K562 (cell line): ENCODE measurements around the gene MEGF11. TPM values are rescaled to one million over a fixed set of nuclear protein-coding genes. Genes with fewer than 3 reads are reported as not detected.

ENCODE experiments used
- ARID1B ChIP-seq: fragments of 450-650 bp; IDR thresholded peaks from 2 replicates; pipeline ENCODE4 v1.6.1; 2016; ENCODE audit warnings: antibody characterized with exemption, mild to moderate bottlenecking, inconsistent platforms
- CHD2 ChIP-seq: IDR thresholded peaks from 2 replicates; pipeline ENCODE4 v1.6.1; 2011; ENCODE audit warnings: low read depth, low read length
- GABPA ChIP-seq: fragments of 200-800 bp; sonication (Bioruptor generic); conservative IDR thresholded peaks from 2 replicates; pipeline ENCODE4 v1.6.1; 2016; ENCODE audit warnings: low read depth, missing genetic modification characterization, missing compliant biosample characterization
- HNRNPH1 ChIP-seq: fragments of 200-400 bp; formaldehyde crosslinking; optimal IDR thresholded peaks from 2 replicates; pipeline ENCODE3; 2017; ENCODE audit warnings: low read depth, mild to moderate bottlenecking, low read length, moderate library complexity
- IRF2 ChIP-seq: sonication (generic); formaldehyde crosslinking; IDR thresholded peaks from 2 replicates; pipeline ENCODE4 v1.8.1; 2022; ENCODE audit warnings: mild to moderate bottlenecking, missing genetic modification reagents
- LEF1 ChIP-seq: fragments of 450-650 bp; IDR thresholded peaks from 2 replicates; pipeline ENCODE4 v1.6.1; 2016; ENCODE audit warnings: mild to moderate bottlenecking
- MAFG ChIP-seq: fragments of 450-650 bp; conservative IDR thresholded peaks from 2 replicates; pipeline ENCODE4 v1.6.1; 2016; ENCODE audit warnings: missing genetic modification characterization, missing compliant biosample characterization
- NFRKB ChIP-seq: fragments of 450-650 bp; IDR thresholded peaks from 2 replicates; pipeline ENCODE4 v1.6.1; 2016; ENCODE audit warnings: low read depth
- PCBP2 ChIP-seq: fragments of 200-400 bp; formaldehyde crosslinking; IDR thresholded peaks from 2 replicates; pipeline ENCODE4 v1.6.1; 2018; ENCODE audit warnings: low read length, low read depth, mild to moderate bottlenecking, moderate library complexity; ENCODE audit not compliant: poor library complexity, severe bottlenecking
- POLR2A ChIP-seq: fragments of 450-650 bp; conservative IDR thresholded peaks from 2 replicates; pipeline ENCODE4 v1.6.1; 2016
- POU5F1 ChIP-seq: fragments of 150-350 bp; IDR thresholded peaks from 2 replicates; pipeline ENCODE4 v1.6.1; 2014; ENCODE audit warnings: borderline replicate concordance, low read length, low read depth, mild to moderate bottlenecking; ENCODE audit not compliant: partially characterized antibody
- RBM22 ChIP-seq: fragments of 200-400 bp; formaldehyde crosslinking; IDR thresholded peaks from 2 replicates; pipeline ENCODE4 v1.6.1; 2018; ENCODE audit warnings: low read length, low read depth; ENCODE audit not compliant: poor library complexity, severe bottlenecking
- SREBF1 ChIP-seq: fragments of 150-350 bp; IDR thresholded peaks from 2 replicates; pipeline ENCODE4 v1.6.1; 2014; ENCODE audit warnings: antibody characterized with exemption, low read depth, low read length, borderline replicate concordance
- TEAD2 ChIP-seq: fragments of 450-650 bp; IDR thresholded peaks from 2 replicates; pipeline ENCODE4 v1.6.1; 2016; ENCODE audit warnings: missing genetic modification characterization, control low read depth, missing compliant biosample characterization
- XRCC3 ChIP-seq: fragments of 450-650 bp; IDR thresholded peaks from 2 replicates; pipeline ENCODE4 v1.6.1; 2017; ENCODE audit warnings: mild to moderate bottlenecking, moderate library complexity
- ZFP1 ChIP-seq: fragments of 450-650 bp; formaldehyde crosslinking; IDR thresholded peaks from 2 replicates; pipeline ENCODE4 v1.4.0; 2020; ENCODE audit warnings: mild to moderate bottlenecking, mixed read lengths
- ZNF253 ChIP-seq: fragments of 250-450 bp; sonication (Bioruptor Pico); conservative IDR thresholded peaks from 2 replicates; pipeline ENCODE4 v1.6.1; 2021; ENCODE audit warnings: mild to moderate bottlenecking
- ZNF699 ChIP-seq: fragments of 250-450 bp; sonication (Bioruptor Pico); IDR thresholded peaks from 2 replicates; pipeline ENCODE4 v1.8.0; 2021; ENCODE audit warnings: mild to moderate bottlenecking, moderate library complexity; ENCODE audit not compliant: insufficient replicate concordance
- ZNF764 ChIP-seq: fragments of 250-450 bp; sonication (Bioruptor Pico); IDR thresholded peaks from 2 replicates; pipeline ENCODE4 v1.4.0; 2020; ENCODE audit warnings: low read depth, mild to moderate bottlenecking, moderate library complexity
- ZNF778 ChIP-seq: fragments of 450-650 bp; formaldehyde crosslinking; IDR thresholded peaks from 2 replicates; pipeline ENCODE4 v1.4.0; 2020; ENCODE audit warnings: mild to moderate bottlenecking, moderate library complexity
- ZNF785 ChIP-seq: fragments of 250-450 bp; sonication (Bioruptor Pico); IDR thresholded peaks from 2 replicates; pipeline ENCODE4 v1.4.0; 2020; ENCODE audit warnings: mild to moderate bottlenecking
- polyA plus RNA-seq, 8 experiments: library from polyadenylated mRNA; depleted of rRNA in 4 of 8; stranded (reverse) in 5 of 8; unstranded in 3 of 8; fragments of >200 nt; fragmentation: Nextera tagmentation in 2 of 8; fragmentation: Illumina TruSeq in 1 of 8; extraction: Ambion mirVana in 2 of 8; extraction: Trizol in 1 of 8; gene quantifications; 2 replicates each; pipeline versions ENCODE4 v1.2.1 to v1.2.3, GENCODE V29; 2011 to 2014; ENCODE audit warnings: inconsistent platforms in 1 of 8, missing spikeins in 1 of 8
- total RNA-seq, 7 experiments: library from RNA; depleted of rRNA in 6 of 7; stranded (reverse); fragments of >200 nt in 6 of 7; fragmentation: Illumina TruSeq in 2 of 7; extraction: Trizol in 2 of 7; gene quantifications; 2 replicates each; pipeline versions ENCODE4 v1.2.1 to v1.2.3, GENCODE V29; 2011 to 2021; ENCODE audit warnings: low replicate concordance in 1 of 7
- TF ChIP-seq, protein P1 (sequence below): fragments of 450-650 bp; IDR thresholded peaks from 2 replicates; pipeline ENCODE4 v1.6.1; 2017; ENCODE audit warnings: mild to moderate bottlenecking, moderate library complexity
- TF ChIP-seq, protein P2 (sequence below): fragments of 250-450 bp; sonication (Bioruptor Pico); IDR thresholded peaks from 2 replicates; pipeline ENCODE4 v1.4.0; 2020
- TF ChIP-seq, protein P3 (sequence below): sonication (generic); formaldehyde crosslinking; IDR thresholded peaks from 2 replicates; pipeline ENCODE4 v1.8.1; 2023; ENCODE audit warnings: mild to moderate bottlenecking, missing genetic modification reagents

Gene MEGF11
- total and polyA plus RNA-seq, 9 of the 15 experiments (the other 6 are each of a cell fraction or from before 2014, with no cell fraction given), result 0.06 to 0.23 (median 0.20) TPM; not detected in 6

DNA sequence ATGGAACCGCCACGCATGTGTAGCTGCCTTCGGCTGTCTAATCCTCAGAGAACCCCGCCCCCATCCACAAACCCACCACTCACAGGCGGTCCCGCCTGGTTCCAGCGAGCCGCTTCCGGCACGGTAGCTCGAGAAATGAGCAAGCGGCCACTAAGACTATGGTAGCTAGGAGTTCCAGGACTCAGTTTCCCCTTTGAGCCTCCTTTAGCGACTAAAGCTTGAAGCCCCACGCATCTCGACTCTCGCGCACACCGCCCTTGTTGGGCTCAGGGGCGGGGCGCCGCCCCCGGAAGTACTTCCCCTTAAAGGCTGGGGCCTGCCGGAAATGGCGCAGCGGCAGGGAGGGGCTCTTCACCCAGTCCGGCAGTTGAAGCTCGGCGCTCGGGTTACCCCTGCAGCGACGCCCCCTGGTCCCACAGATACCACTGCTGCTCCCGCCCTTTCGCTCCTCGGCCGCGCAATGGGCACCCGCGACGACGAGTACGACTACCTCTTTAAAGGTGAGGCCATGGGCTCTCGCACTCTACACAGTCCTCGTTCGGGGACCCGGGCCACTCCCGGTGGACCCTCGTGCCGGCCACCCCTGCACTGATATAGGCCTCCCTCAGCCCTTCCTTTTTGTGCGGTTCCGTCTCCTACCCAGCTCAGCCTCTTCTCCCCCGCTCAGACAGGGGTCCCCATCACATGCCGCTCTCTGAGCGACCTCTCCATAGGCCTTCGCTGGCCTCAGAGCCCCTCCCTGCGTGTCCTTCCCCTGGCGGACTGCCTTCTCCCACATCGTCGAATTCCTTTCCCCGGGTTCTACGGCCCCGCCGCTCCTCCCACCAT is 384.2 kb downstream of the MEGF11 start, which contains the start of gene RAB11A (continued):
- TF ChIP-seq TEAD2, result no peak
- TF ChIP-seq XRCC3, result no peak
- TF ChIP-seq ZNF785 (CRISPR knock-in tag), result no peak
- TF ChIP-seq ZNF764 (CRISPR knock-in tag), result no peak
- TF ChIP-seq IRF2 (CRISPR knock-in tag), result no peak
- TF ChIP-seq SREBF1, result no peak
- no peak for TF ChIP-seq ZNF253 (CRISPR knock-in tag)
- TF ChIP-seq POU5F1, result no peak
- TF ChIP-seq POLR2A, result peak; percentile 99
- TF ChIP-seq, protein P1, sequence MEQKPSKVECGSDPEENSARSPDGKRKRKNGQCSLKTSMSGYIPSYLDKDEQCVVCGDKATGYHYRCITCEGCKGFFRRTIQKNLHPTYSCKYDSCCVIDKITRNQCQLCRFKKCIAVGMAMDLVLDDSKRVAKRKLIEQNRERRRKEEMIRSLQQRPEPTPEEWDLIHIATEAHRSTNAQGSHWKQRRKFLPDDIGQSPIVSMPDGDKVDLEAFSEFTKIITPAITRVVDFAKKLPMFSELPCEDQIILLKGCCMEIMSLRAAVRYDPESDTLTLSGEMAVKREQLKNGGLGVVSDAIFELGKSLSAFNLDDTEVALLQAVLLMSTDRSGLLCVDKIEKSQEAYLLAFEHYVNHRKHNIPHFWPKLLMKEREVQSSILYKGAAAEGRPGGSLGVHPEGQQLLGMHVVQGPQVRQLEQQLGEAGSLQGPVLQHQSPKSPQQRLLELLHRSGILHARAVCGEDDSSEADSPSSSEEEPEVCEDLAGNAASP, result no peak
- TF ChIP-seq HNRNPH1, result no peak
- peak; percentile 70; the same call in 1 of the 2 replicates for TF ChIP-seq LEF1
- TF ChIP-seq NFRKB, result 0 out of 2 replicates have a peak, but pooled peaks have one; percentile 16
- TF ChIP-seq PCBP2, result no peak
- TF ChIP-seq, protein P2, sequence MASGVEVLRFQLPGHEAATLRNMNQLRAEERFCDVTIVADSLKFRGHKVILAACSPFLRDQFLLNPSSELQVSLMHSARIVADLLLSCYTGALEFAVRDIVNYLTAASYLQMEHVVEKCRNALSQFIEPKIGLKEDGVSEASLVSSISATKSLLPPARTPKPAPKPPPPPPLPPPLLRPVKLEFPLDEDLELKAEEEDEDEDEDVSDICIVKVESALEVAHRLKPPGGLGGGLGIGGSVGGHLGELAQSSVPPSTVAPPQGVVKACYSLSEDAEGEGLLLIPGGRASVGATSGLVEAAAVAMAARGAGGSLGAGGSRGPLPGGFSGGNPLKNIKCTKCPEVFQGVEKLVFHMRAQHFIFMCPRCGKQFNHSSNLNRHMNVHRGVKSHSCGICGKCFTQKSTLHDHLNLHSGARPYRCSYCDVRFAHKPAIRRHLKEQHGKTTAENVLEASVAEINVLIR (CRISPR knock-in tag), result peak; percentile 75
- peak; percentile 100 for TF ChIP-seq GABPA (tag)
- TF ChIP-seq RBM22, result peak; percentile 41
- peak; percentile 50 for TF ChIP-seq ARID1B
- no peak for TF ChIP-seq ZNF699 (CRISPR knock-in tag)
- TF ChIP-seq, protein P3, sequence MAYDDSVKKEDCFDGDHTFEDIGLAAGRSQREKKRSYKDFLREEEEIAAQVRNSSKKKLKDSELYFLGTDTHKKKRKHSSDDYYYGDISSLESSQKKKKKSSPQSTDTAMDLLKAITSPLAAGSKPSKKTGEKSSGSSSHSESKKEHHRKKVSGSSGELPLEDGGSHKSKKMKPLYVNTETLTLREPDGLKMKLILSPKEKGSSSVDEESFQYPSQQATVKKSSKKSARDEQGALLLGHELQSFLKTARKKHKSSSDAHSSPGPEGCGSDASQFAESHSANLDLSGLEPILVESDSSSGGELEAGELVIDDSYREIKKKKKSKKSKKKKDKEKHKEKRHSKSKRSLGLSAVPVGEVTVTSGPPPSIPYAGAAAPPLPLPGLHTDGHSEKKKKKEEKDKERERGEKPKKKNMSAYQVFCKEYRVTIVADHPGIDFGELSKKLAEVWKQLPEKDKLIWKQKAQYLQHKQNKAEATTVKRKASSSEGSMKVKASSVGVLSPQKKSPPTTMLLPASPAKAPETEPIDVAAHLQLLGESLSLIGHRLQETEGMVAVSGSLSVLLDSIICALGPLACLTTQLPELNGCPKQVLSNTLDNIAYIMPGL (CRISPR knock-in tag), result peak; percentile 99
- TF ChIP-seq MAFG (tag), result no peak
- no peak for TF ChIP-seq ZNF778 (CRISPR knock-in tag)
- TF ChIP-seq CHD2, result peak; percentile 49; the same call in 1 of the 2 replicates
- no peak for TF ChIP-seq ZFP1 (CRISPR knock-in tag)
